ENCODE data around the gene RELT. TPM values are rescaled to one million over a fixed set of nuclear protein-coding genes. Genes with fewer than 3 reads are reported as not detected.

RELT gene
- total and polyA plus RNA-seq, 2 experiments from 2014 or later = 2.0 to 6.3 TPM

GRCh38 chr11:73366953-73367352 lies 9.2 kb upstream of the RELT start (continued):
- TF ChIP-seq ZNF462 (CRISPR knock-in tag; IDR thresholded peaks at IDR 0.05) = no peak
- no peak for TF ChIP-seq STAT1 (IDR thresholded peaks at IDR 0.05; ENCODE audit: unreplicated experiment)

GRCh38 chr11:73367482-73368024 lies 8.6 kb upstream of the RELT start:
- H3K4me3 ChIP-seq = no peak overlapping the region
- H3K4me2 ChIP-seq = no peak overlapping the region
- TF ChIP-seq ZNF331 (CRISPR knock-in tag; IDR thresholded peaks at IDR 0.05; ENCODE audit: low read depth) (no peak), ZNF462 (CRISPR knock-in tag; IDR thresholded peaks at IDR 0.05) (no peak), CREB1 (CRISPR knock-in tag; IDR thresholded peaks at IDR 0.05; ENCODE audit: low read depth) (no peak), STAT1 (IDR thresholded peaks at IDR 0.05; ENCODE audit: unreplicated experiment) (no peak)
- H3K27ac Mint-ChIP-seq = no peak overlapping the region
- H2AFZ ChIP-seq = no peak overlapping the region
- H4K20me1 ChIP-seq (replicated peaks; ENCODE audit: insufficient read depth) = peaks cover 5% of the 10 kb centered on the region
- H3K4me3 Mint-ChIP-seq = no peak overlapping the region
- no peaks in the 10 kb centered on the region for H3K36me3 Mint-ChIP-seq (ENCODE audit: low read depth)
- H3K27me3 Mint-ChIP-seq (ENCODE audit: insufficient read depth, low read depth, poor library complexity) = peaks cover 10% of the 10 kb centered on the region
- ATAC-seq (no peak), DNase-seq (ENCODE audit: low spot score) (no peak)
- no peaks in the 10 kb centered on the region for H3K27me3 ChIP-seq (ENCODE audit: insufficient read depth)
- H3K9me3 Mint-ChIP-seq = no peaks in the 10 kb centered on the region
- H3K9me2 ChIP-seq (ENCODE audit: insufficient read depth) = no peaks in the 10 kb centered on the region
- peaks cover 2% of the 10 kb centered on the region; the same call in 2 of the 3 replicates for H3K4me1 Mint-ChIP-seq
- no peaks in the 10 kb centered on the region for H3K36me3 ChIP-seq (ENCODE audit: insufficient read depth)
- 0 out of 2 replicates have a peak, but pooled peaks cover under 1% of the 10 kb centered on the region for H3F3A ChIP-seq (replicated peaks; ENCODE audit: low read depth)
- H3K27ac ChIP-seq (ENCODE audit: low read depth) = no peak overlapping the region
- H3K79me2 ChIP-seq (replicated peaks; ENCODE audit: insufficient read depth) = no peaks in the 10 kb centered on the region
- no peaks in the 10 kb centered on the region for H3K4me1 ChIP-seq (ENCODE audit: insufficient read depth)

Measured in GM23338 (cell line).